HFFc6 (cell line): ENCODE data around the gene AK6. TPM values are rescaled to one million over a fixed set of nuclear protein-coding genes. Genes with fewer than 3 reads are reported as not detected.

Experiments used
- DNase-seq: peaks from one replicate; pipeline ENCODE4 v3.0.0-alpha.2; 2018
- H3K27ac Mint-ChIP-seq: 2 replicates; pipeline ENCODE4 v1.8.0; 2020; ENCODE audit warnings: mild to moderate bottlenecking, mixed read lengths
- H3K27me3 Mint-ChIP-seq: 2 replicates; pipeline ENCODE4 v1.8.0; 2021; ENCODE audit warnings: mild to moderate bottlenecking, moderate library complexity, mixed read lengths; ENCODE audit not compliant: insufficient read depth
- H3K36me3 Mint-ChIP-seq: 2 replicates; pipeline ENCODE4 v1.8.0; 2021; ENCODE audit warnings: low read depth, mixed read lengths
- H3K4me1 Mint-ChIP-seq: 2 replicates; pipeline ENCODE4 v1.8.0; 2020; ENCODE audit warnings: low read depth, mixed read lengths
- H3K4me3 Mint-ChIP-seq: 2 replicates; pipeline ENCODE4 v1.8.0; 2020; ENCODE audit warnings: mild to moderate bottlenecking, moderate library complexity, mixed read lengths
- H3K9me3 Mint-ChIP-seq: 2 replicates; pipeline ENCODE4 v1.8.0; 2020; ENCODE audit warnings: mild to moderate bottlenecking, mixed read lengths
- CTCF ChIP-seq: fragments of 200-600 bp; sonication (generic); IDR thresholded peaks from 2 replicates; pipeline ENCODE4 v1.5.0; 2021; ENCODE audit warnings: antibody characterized with exemption, mild to moderate bottlenecking
- total RNA-seq, 6 experiments: library from RNA; stranded (reverse); fragmentation: NEBNext Ultra II Directional; extraction: Animal tissue kit (Norgen Biotek cat#: 25700); gene quantifications; 2 replicates in 1 of 6; 3 replicates in 5 of 6; pipeline ENCODE4 v1.2.3, GENCODE V29; 2021

Gene AK6
- total RNA-seq, 6 experiments from 2014 or later: 35.8 to 51.3 (median 43.7) TPM

GRCh38 chr5:69414885-69415583 is 45.7 kb upstream of the AK6 start, which contains the start of gene MARVELD2:
Gene MARVELD2 (plus strand): TSS chr5:69415116. CDS start chr5:69419386, 4,270 bp downstream.
- DNase-seq: no peak
- Mint-ChIP-seq H3K4me3 (no peak within 1 kb of the TSS), H3K9me3 (no peaks in the 10 kb centered on the region), H3K27ac (no peak within 1 kb of the TSS), H3K27me3 (no peaks in the 10 kb centered on the region; the same call in 1 of the 2 replicates), H3K4me1 (no peaks in the 10 kb centered on the region), H3K36me3 (peaks cover 36% of the 10 kb centered on the region)
- TF ChIP-seq CTCF: no peak

- TF ChIP-seq CTCF: no peak
- no peak for DNase-seq
- Mint-ChIP-seq H3K36me3 (peaks cover 30% of the 10 kb centered on the region), H3K9me3 (no peaks in the 10 kb centered on the region), H3K27me3 (no peaks in the 10 kb centered on the region; the same call in 1 of the 2 replicates), H3K27ac (no peak overlapping the region; the same call in 1 of the 2 replicates), H3K4me3 (no peak overlapping the region), H3K4me1 (no peaks in the 10 kb centered on the region)
These were observed 35.5 kb upstream of the AK6 start for GRCh38 chr5:69404659-69405330.

GRCh38 chr5:69378376-69378775 is 9.1 kb upstream of the AK6 start:
- TF ChIP-seq CTCF: no peak
- no peaks in the 10 kb centered on the region for H3K4me1 Mint-ChIP-seq
- no peaks in the 10 kb centered on the region; the same call in 1 of the 2 replicates for H3K27me3 Mint-ChIP-seq
- H3K36me3 Mint-ChIP-seq: 0 out of 2 replicates have a peak, but pooled peaks cover 4% of the 10 kb centered on the region
- no peak overlapping the region for H3K27ac Mint-ChIP-seq
- no peak for DNase-seq
- no peak overlapping the region for H3K4me3 Mint-ChIP-seq
- no peaks in the 10 kb centered on the region for H3K9me3 Mint-ChIP-seq

- no peak overlapping the region for H3K27ac Mint-ChIP-seq
These were observed 5.7 kb upstream of the AK6 start for GRCh38 chr5:69374911-69375446.

More at GRCh38 chr5:69374911-69375446, 5.7 kb upstream of the AK6 start:
- H3K9me3 Mint-ChIP-seq: no peaks in the 10 kb centered on the region
- H3K36me3 Mint-ChIP-seq: 0 out of 2 replicates have a peak, but pooled peaks cover 4% of the 10 kb centered on the region
- H3K27me3 Mint-ChIP-seq: no peaks in the 10 kb centered on the region; the same call in 1 of the 2 replicates
- H3K4me1 Mint-ChIP-seq: peaks cover 17% of the 10 kb centered on the region
- TF ChIP-seq CTCF: no peak
- DNase-seq: no peak
- no peak overlapping the region for H3K4me3 Mint-ChIP-seq
